H1 (cell line): ENCODE data around the gene MPHOSPH8. TPM values are rescaled to one million over a fixed set of nuclear protein-coding genes. Genes with fewer than 3 reads are reported as not detected.

Experiments
- CTCF ChIA-PET: fragments of 300-600 bp; sonication (Branson Sonifier 250); formaldehyde crosslinking; loops from one replicate; lab custom pipeline; 2021; ENCODE audit not compliant: partially characterized antibody; lab: Charles Lee
- POLR2A ChIA-PET: fragments of 300-600 bp; sonication (Branson Sonifier 250); formaldehyde crosslinking; loops from one replicate; lab custom pipeline; 2021; ENCODE audit warnings: inconsistent platforms; ENCODE audit not compliant: partially characterized antibody; lab: Charles Lee
- DNase-seq, 2 experiments: peaks; one replicate each; pipeline versions ENCODE4 v3.0.0 to v3.0.0-alpha.2; 2010 to 2022; ENCODE audit warnings: low spot score in 2 of 2, low read depth in 1 of 2, mixed read lengths in 1 of 2
- FAIRE-seq: peaks from 2 replicates; lab custom pipeline; 2011; peaks lifted over from hg19 to GRCh38; lab: Jason Lieb, UNC
- H2AFZ ChIP-seq: 2 replicates; pipeline ENCODE4 v1.8.1; 2012; ENCODE audit warnings: low read length, inconsistent platforms
- H2AK5ac ChIP-seq: 2 replicates; pipeline ENCODE4 v1.6.1; 2013; ENCODE audit warnings: low read depth, low read length
- H2BK120ac ChIP-seq: replicated peaks from 2 replicates; pipeline ENCODE3; 2013; ENCODE audit warnings: low read depth, low read length, inconsistent platforms
- H2BK12ac ChIP-seq: 2 replicates; pipeline ENCODE4 v1.6.1; 2013; ENCODE audit warnings: low read depth, low read length
- H2BK15ac ChIP-seq: 2 replicates; pipeline ENCODE4 v1.6.1; 2013; ENCODE audit warnings: low read length
- H2BK20ac ChIP-seq: 2 replicates; pipeline ENCODE4 v1.6.1; 2013; ENCODE audit warnings: low read length
- H2BK5ac ChIP-seq: 2 replicates; pipeline ENCODE4 v1.6.1; 2013; ENCODE audit warnings: low read depth, low read length
- H3K14ac ChIP-seq: 2 replicates; pipeline ENCODE4 v1.6.1; 2013; ENCODE audit warnings: inconsistent platforms; ENCODE audit not compliant: insufficient read length
- H3K18ac ChIP-seq: 2 replicates; pipeline ENCODE4 v1.6.1; 2013; ENCODE audit warnings: low read length; ENCODE audit errors: extremely low read depth
- H3K23ac ChIP-seq: 2 replicates; pipeline ENCODE4 v1.6.1; 2013; ENCODE audit warnings: inconsistent platforms; ENCODE audit not compliant: insufficient read length
- H3K23me2 ChIP-seq: 2 replicates; pipeline ENCODE4 v1.6.1; 2013; ENCODE audit warnings: low read depth, low read length
- H3K27ac ChIP-seq: 2 replicates; pipeline ENCODE4 v1.6.1; 2011; ENCODE audit warnings: low read depth, low read length, inconsistent platforms
- H3K27me3 ChIP-seq, 4 experiments: replicated peaks in 1 of 4; 1 replicate in 1 of 4; 2 replicates in 3 of 4; pipeline versions ENCODE4 v1.6.1 to v1.8.1; 2011 to 2013; ENCODE audit warnings: low read length in 3 of 4, mild to moderate bottlenecking in 3 of 4, inconsistent platforms in 2 of 4, mixed read lengths in 2 of 4, moderate library complexity in 1 of 4; ENCODE audit not compliant: control insufficient read depth in 3 of 4, insufficient read depth in 3 of 4; ENCODE audit errors: extremely low read depth in 1 of 4
- H3K36me3 ChIP-seq, 4 experiments: 2 replicates each; pipeline versions ENCODE4 v1.6.1 to v1.8.1; 2011 to 2013; ENCODE audit warnings: mild to moderate bottlenecking in 4 of 4, low read length in 3 of 4, moderate library complexity in 2 of 4, control low read depth in 1 of 4, inconsistent platforms in 1 of 4; ENCODE audit not compliant: insufficient read depth in 4 of 4, control insufficient read depth in 2 of 4
- H3K4ac ChIP-seq: replicated peaks from 2 replicates; pipeline ENCODE3; 2013; ENCODE audit warnings: low read length, low read depth, mixed read lengths, inconsistent platforms; ENCODE audit not compliant: insufficient read length
- H3K4me1 ChIP-seq, 4 experiments: replicated peaks in 1 of 4; 1 replicate in 1 of 4; 2 replicates in 3 of 4; pipeline versions ENCODE4 v1.6.1 to v1.8.1; 2011 to 2013; ENCODE audit warnings: low read length in 3 of 4, inconsistent platforms in 2 of 4, mixed read lengths in 1 of 4; ENCODE audit not compliant: insufficient read depth in 4 of 4, control insufficient read depth in 3 of 4
- H3K4me2 ChIP-seq, 2 experiments: 2 replicates each; pipeline versions ENCODE4 v1.6.1 to v1.8.1; 2011 to 2013; ENCODE audit warnings: low read depth in 2 of 2, low read length in 2 of 2, control low read depth in 1 of 2, inconsistent platforms in 1 of 2, mild to moderate bottlenecking in 1 of 2; ENCODE audit not compliant: insufficient read depth in 1 of 2
- H3K4me3 ChIP-seq, 4 experiments: fragments of 200-600, 300-600 bp in 1 of 4; sonication (generic), shearing (Covaris generic), sonication (Bioruptor Twin) in 1 of 4; 2 replicates each; pipeline versions ENCODE4 v1.5.1 to v1.8.1; 2011 to 2016; ENCODE audit warnings: low read length in 4 of 4, low read depth in 3 of 4, control low read depth in 2 of 4, inconsistent platforms in 2 of 4, mild to moderate bottlenecking in 2 of 4, mixed read lengths in 1 of 4, moderate library complexity in 1 of 4; ENCODE audit not compliant: insufficient read depth in 2 of 4; ENCODE audit errors: extremely low read depth in 1 of 4
- H3K56ac ChIP-seq: replicated peaks from 2 replicates; pipeline ENCODE3; 2013; ENCODE audit warnings: low read depth, mild to moderate bottlenecking, mixed read lengths, low read length, inconsistent platforms; ENCODE audit not compliant: insufficient read length
- H3K79me1 ChIP-seq: 2 replicates; pipeline ENCODE4 v1.6.1; 2013; ENCODE audit warnings: low read depth, low read length, control low read depth
- H3K79me2 ChIP-seq, 2 experiments: 2 replicates each; pipeline versions ENCODE4 v1.6.1 to v1.8.1; 2012 to 2013; ENCODE audit warnings: low read length in 2 of 2, mild to moderate bottlenecking in 2 of 2, inconsistent platforms in 1 of 2; ENCODE audit not compliant: insufficient read depth in 2 of 2, control insufficient read depth in 1 of 2
- H3K9ac ChIP-seq, 4 experiments: replicated peaks in 1 of 4; 1 replicate in 1 of 4; 2 replicates in 3 of 4; pipeline versions ENCODE4 v1.6.1 to v1.8.1; 2011 to 2013; ENCODE audit warnings: low read depth in 3 of 4, low read length in 3 of 4, control low read depth in 2 of 4, mild to moderate bottlenecking in 2 of 4, moderate library complexity in 2 of 4, inconsistent platforms in 1 of 4; ENCODE audit errors: extremely low read depth in 1 of 4
- H3K9me3 ChIP-seq, 2 experiments: 2 replicates each; pipeline versions ENCODE4 v1.6.1 to v1.8.1; 2012 to 2013; ENCODE audit warnings: mild to moderate bottlenecking in 2 of 2, moderate library complexity in 2 of 2, control low read depth in 1 of 2, inconsistent platforms in 1 of 2, low read depth in 1 of 2, low read length in 1 of 2, mixed read lengths in 1 of 2; ENCODE audit not compliant: insufficient read depth in 2 of 2
- H4K20me1 ChIP-seq, 2 experiments: replicated peaks in 1 of 2; 2 replicates each; pipeline versions ENCODE3 to v1.8.1; 2011 to 2013; ENCODE audit warnings: inconsistent platforms in 2 of 2, low read length in 2 of 2, mild to moderate bottlenecking in 1 of 2; ENCODE audit not compliant: insufficient read depth in 2 of 2, control insufficient read depth in 1 of 2
- H4K5ac ChIP-seq: 2 replicates; pipeline ENCODE4 v1.6.1; 2013; ENCODE audit warnings: low read length, low read depth, mixed read lengths, inconsistent platforms; ENCODE audit not compliant: insufficient read length
- H4K8ac ChIP-seq: 2 replicates; pipeline ENCODE4 v1.8.0; 2013; ENCODE audit warnings: mild to moderate bottlenecking, moderate library complexity, low read length, inconsistent platforms; ENCODE audit not compliant: insufficient read depth; ENCODE audit errors: extremely low read depth
- H4K91ac ChIP-seq: replicated peaks from 2 replicates; pipeline ENCODE3; 2013; ENCODE audit warnings: low read length, mixed read lengths, inconsistent platforms; ENCODE audit not compliant: insufficient read length
- BCL11A ChIP-seq, 2 experiments: IDR thresholded peaks; one replicate each; pipeline ENCODE4 v1.6.1; 2011; ENCODE audit warnings: low read depth in 2 of 2, low read length in 2 of 2, mild to moderate bottlenecking in 2 of 2
- CHD1 ChIP-seq: IDR thresholded peaks from 2 replicates; pipeline ENCODE4 v1.6.1; 2012; ENCODE audit warnings: low read depth, low read length, improper control_type of control experiment
- EP300 ChIP-seq, 2 experiments: IDR thresholded peaks; 1 replicate in 1 of 2; 2 replicates in 1 of 2; pipeline ENCODE4 v1.6.1; 2011 to 2012; ENCODE audit warnings: low read depth in 2 of 2, low read length in 2 of 2, mild to moderate bottlenecking in 2 of 2, borderline replicate concordance in 1 of 2, inconsistent platforms in 1 of 2, moderate library complexity in 1 of 2
- GABPA ChIP-seq: IDR thresholded peaks from 2 replicates; pipeline ENCODE4 v1.6.1; 2011; ENCODE audit warnings: mild to moderate bottlenecking, low read length, moderate library complexity, borderline replicate concordance; ENCODE audit not compliant: insufficient read depth
- GTF2F1 ChIP-seq: IDR thresholded peaks from 2 replicates; pipeline ENCODE4 v1.6.1; 2012; ENCODE audit warnings: low read depth, low read length, improper control_type of control experiment, borderline replicate concordance
- MAFK ChIP-seq: IDR thresholded peaks from 2 replicates; pipeline ENCODE4 v1.6.1; 2012; ENCODE audit warnings: low read depth, mild to moderate bottlenecking, improper control_type of control experiment, low read length
- POU5F1 ChIP-seq: IDR thresholded peaks from 2 replicates; pipeline ENCODE4 v1.6.1; 2011; ENCODE audit warnings: low read depth, mild to moderate bottlenecking, low read length, moderate library complexity
- RNF2 ChIP-seq: fragments of 200-900, 300-1000 bp; sonication (generic); IDR thresholded peaks from 2 replicates; pipeline ENCODE4 v1.7.1; 2016; ENCODE audit warnings: borderline replicate concordance, low read depth, mild to moderate bottlenecking, antibody characterized with exemption, low read length; ENCODE audit not compliant: poor library complexity, severe bottlenecking; ENCODE audit errors: missing control alignments
- SIRT6 ChIP-seq: IDR thresholded peaks from one replicate; pipeline ENCODE4 v1.7.1; 2012; ENCODE audit warnings: low read length, inconsistent platforms
- SRF ChIP-seq: IDR thresholded peaks from 2 replicates; pipeline ENCODE4 v1.6.1; 2011; ENCODE audit warnings: mild to moderate bottlenecking, low read depth, low read length, moderate library complexity
- TAF7 ChIP-seq: optimal IDR thresholded peaks from 2 replicates; pipeline ENCODE3; 2011; ENCODE audit warnings: low read depth, mild to moderate bottlenecking, inconsistent platforms, low read length, moderate library complexity, borderline replicate concordance
- YY1 ChIP-seq: IDR thresholded peaks from 2 replicates; pipeline ENCODE4 v1.6.1; 2011; ENCODE audit warnings: low read depth, mild to moderate bottlenecking, low read length
- WGBS, 2 experiments: shearing (Covaris generic) in 1 of 2; methylation state at CpG; one replicate each; pipeline versions ENCODE4 v1.1.6 to v1.1.7; 2013 to 2015; ENCODE audit warnings: low lambda C conversion rate in 2 of 2, mixed read lengths in 2 of 2, inconsistent platforms in 1 of 2, low coverage in 1 of 2, missing lambda C conversion rate in 1 of 2; ENCODE audit not compliant: insufficient replicate concordance in 2 of 2, insufficient coverage in 1 of 2, insufficient read length in 1 of 2; ENCODE audit errors: extremely low coverage in 1 of 2, missing lambda C conversion rate in 1 of 2; 5-methylcytosine and 5-hydroxymethylcytosine counted together
- polyA plus RNA-seq, 7 experiments: library from polyadenylated mRNA; depleted of rRNA in 3 of 7; stranded (reverse) in 5 of 7; unstranded in 2 of 7; fragments of >200 nt in 5 of 7; fragments of 200-250 nt in 2 of 7; gene quantifications; 1 replicate in 5 of 7; 2 replicates in 1 of 7; 4 replicates in 1 of 7; pipeline versions ENCODE4 v1.2.1 to v1.2.3, GENCODE V29; 2011 to 2013; ENCODE audit warnings: missing spikeins in 2 of 7, mixed read lengths in 2 of 7
- total RNA-seq: library from RNA; stranded (reverse); fragmentation: NEBNext Ultra II Directional; extraction: Animal tissue kit (Norgen Biotek cat#: 25700); gene quantifications from 2 replicates; pipeline ENCODE4 v1.2.1, GENCODE V29; 2021

The MPHOSPH8 gene
- total and polyA plus RNA-seq, 2 of the 8 experiments (the other 6 are each of a cell fraction or from before 2014, with no cell fraction given), result 8.3 to 20.5 TPM

DNA sequence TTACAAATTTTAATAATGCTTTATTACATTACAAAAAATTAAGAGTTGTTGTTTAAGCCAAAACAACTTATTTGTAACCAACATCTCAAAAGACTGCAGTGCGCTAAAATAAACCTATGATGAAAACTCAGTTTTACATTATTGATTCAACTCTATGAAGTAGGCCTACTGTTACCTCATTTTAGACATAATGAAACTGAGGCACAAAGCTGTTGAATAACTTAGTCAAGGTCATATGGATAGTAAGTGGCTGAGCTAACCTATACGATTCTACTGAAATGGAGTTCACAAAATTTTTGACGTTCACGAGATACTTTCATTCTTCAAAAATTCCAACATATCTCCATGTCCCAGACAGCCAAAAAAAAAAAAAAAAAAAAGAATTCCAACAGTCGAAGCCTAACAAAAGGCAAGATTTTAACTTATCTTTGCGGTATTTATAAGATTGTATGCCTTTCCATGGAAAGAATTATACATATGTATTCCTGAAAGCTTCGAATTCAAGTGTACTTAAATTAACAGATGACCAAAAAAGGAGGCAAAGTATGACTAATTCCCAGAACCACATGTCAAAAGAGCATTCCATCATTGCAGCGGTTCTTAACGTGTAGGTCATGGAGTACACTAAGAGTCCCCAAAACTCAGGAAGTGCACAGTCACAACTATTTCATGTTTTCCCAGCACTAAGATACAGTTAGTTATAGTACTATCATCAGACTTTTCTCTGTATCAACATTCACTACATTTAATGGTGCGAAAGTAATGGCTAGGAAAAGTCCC lies 79.9 kb downstream of the MPHOSPH8 start:
- Histone ChIP-seq H3K4me1 (no peaks in the 10 kb centered on the region), H2BK20ac (no peak overlapping the region), H2BK12ac (no peak overlapping the region), H4K8ac (no peak overlapping the region), H2BK5ac (no peak overlapping the region), H2AFZ (no peak overlapping the region), H2BK120ac (no peak overlapping the region), H3K18ac (no peak overlapping the region), H2BK15ac (no peak overlapping the region), H3K14ac (no peak overlapping the region), H3K79me1 (no peaks in the 10 kb centered on the region), H3K9ac (no peak overlapping the region), H4K91ac (no peak overlapping the region), H3K27ac (no peak overlapping the region), H3K23ac (no peak overlapping the region), H3K56ac (no peak overlapping the region), H4K20me1 (peaks cover 0 to 2% of the 10 kb centered on the region in 2 experiments), H3K79me2 (peaks cover 0 to 22% of the 10 kb centered on the region in 2 experiments; a peak in 2 of 4 replicates), H3K27me3 (no peaks in the 10 kb centered on the region), H4K5ac (no peak overlapping the region), H3K23me2 (no peaks in the 10 kb centered on the region), H3K4ac (no peak overlapping the region), H3K36me3 (peaks cover 0 to 5% (median 0%) of the 10 kb centered on the region in 4 experiments; a peak in 1 of 8 replicates), H2AK5ac (no peak overlapping the region), H3K9me3 (no peaks in the 10 kb centered on the region), H3K4me3 (no peak overlapping the region), H3K4me2 (no peak overlapping the region)
- POLR2A ChIA-PET, result no interaction called here
- DNase-seq (no peak), FAIRE-seq (no peak)
- CTCF ChIA-PET, result no interaction called here
- 70% methylated on average over 10 of the region's 10 CpGs; no CpG with 5 or more reads in 1 of the 2 experiments for WGBS, 2 experiments
- TF ChIP-seq BCL11A (IDR thresholded peaks at IDR 0.05; ENCODE audit: low read depth in 2 of 2, low read length in 2 of 2) (no peak), MAFK (no peak), RNF2 (no peak), POU5F1 (no peak), CHD1 (no peak), TAF7 (no peak), GTF2F1 (no peak), SRF (no peak), YY1 (no peak), GABPA (no peak), EP300 (IDR thresholded peaks at IDR 0.05; ENCODE audit: borderline replicate concordance in 1 of 2, low read depth in 2 of 2, low read length in 2 of 2) (no peak), SIRT6 (no peak)
